ENCODE data around the gene NAP1L5.

DNA sequence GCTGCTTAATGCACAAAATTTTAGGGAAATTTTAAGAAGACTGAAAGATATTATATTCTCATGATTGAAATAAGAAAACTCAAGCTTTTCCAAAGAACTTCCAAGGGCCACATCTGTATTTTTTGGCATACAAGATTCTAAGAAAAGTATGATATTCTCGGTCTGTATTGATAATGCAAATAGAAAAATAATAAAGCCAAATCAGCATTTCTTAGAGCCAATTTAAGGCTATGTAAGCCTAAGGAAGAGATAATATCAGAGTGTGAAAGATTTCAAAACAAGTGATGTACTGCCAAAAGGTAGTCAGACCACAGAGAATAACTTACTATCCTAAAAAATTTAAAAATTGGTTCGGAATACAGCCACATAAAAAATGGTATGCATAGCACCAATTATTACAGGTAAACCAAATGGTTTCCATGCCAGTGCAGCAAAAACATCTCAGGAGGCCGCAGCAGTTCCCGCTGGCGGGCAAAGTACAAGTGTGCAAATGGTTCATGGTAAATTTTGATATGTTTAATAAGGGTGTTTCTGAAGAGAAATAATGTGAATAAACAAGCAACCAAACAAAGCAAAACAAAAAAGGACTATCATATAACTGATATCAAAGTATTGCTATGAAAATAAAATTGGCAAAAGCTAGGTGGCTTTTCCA, 35.2 kb upstream of the NAP1L5 start:
- TF ChIP-seq CTCF (conservative IDR thresholded peaks at IDR 0.05; ENCODE audit: low read depth in 2 of 2), result no peak
- TF ChIP-seq EZH2 (IDR thresholded peaks at IDR 0.05; ENCODE audit: low read depth, unreplicated experiment), result no peak
- TF ChIP-seq, protein P1, sequence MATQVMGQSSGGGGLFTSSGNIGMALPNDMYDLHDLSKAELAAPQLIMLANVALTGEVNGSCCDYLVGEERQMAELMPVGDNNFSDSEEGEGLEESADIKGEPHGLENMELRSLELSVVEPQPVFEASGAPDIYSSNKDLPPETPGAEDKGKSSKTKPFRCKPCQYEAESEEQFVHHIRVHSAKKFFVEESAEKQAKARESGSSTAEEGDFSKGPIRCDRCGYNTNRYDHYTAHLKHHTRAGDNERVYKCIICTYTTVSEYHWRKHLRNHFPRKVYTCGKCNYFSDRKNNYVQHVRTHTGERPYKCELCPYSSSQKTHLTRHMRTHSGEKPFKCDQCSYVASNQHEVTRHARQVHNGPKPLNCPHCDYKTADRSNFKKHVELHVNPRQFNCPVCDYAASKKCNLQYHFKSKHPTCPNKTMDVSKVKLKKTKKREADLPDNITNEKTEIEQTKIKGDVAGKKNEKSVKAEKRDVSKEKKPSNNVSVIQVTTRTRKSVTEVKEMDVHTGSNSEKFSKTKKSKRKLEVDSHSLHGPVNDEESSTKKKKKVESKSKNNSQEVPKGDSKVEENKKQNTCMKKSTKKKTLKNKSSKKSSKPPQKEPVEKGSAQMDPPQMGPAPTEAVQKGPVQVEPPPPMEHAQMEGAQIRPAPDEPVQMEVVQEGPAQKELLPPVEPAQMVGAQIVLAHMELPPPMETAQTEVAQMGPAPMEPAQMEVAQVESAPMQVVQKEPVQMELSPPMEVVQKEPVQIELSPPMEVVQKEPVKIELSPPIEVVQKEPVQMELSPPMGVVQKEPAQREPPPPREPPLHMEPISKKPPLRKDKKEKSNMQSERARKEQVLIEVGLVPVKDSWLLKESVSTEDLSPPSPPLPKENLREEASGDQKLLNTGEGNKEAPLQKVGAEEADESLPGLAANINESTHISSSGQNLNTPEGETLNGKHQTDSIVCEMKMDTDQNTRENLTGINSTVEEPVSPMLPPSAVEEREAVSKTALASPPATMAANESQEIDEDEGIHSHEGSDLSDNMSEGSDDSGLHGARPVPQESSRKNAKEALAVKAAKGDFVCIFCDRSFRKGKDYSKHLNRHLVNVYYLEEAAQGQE (IDR thresholded peaks at IDR 0.05; ENCODE audit: unreplicated experiment), result no peak
- TF ChIP-seq POLR2AphosphoS5 (IDR thresholded peaks at IDR 0.05; ENCODE audit: low read depth), result no peak
- no peak for TF ChIP-seq CREB1 (CRISPR knock-in tag; IDR thresholded peaks at IDR 0.05; ENCODE audit: low read depth)
- TF ChIP-seq NANOG (IDR thresholded peaks at IDR 0.05; ENCODE audit: borderline replicate concordance), result no peak
- TF ChIP-seq EZH2phosphoT487 (IDR thresholded peaks at IDR 0.05; ENCODE audit: unreplicated experiment), result no peak
- TF ChIP-seq STAT1 (IDR thresholded peaks at IDR 0.05; ENCODE audit: unreplicated experiment), result no peak

All from GM23338 (cell line).